Measurements from ENCODE around the gene RAMP1. TPM values are rescaled to one million over a fixed set of nuclear protein-coding genes. Genes with fewer than 3 reads are reported as not detected.
A peak's percentile ranks its signal among the peaks of the same experiment; 100 is the strongest.

RAMP1 gene
- total RNA-seq, 1 donor from 2014 or later: 151 TPM

DNA sequence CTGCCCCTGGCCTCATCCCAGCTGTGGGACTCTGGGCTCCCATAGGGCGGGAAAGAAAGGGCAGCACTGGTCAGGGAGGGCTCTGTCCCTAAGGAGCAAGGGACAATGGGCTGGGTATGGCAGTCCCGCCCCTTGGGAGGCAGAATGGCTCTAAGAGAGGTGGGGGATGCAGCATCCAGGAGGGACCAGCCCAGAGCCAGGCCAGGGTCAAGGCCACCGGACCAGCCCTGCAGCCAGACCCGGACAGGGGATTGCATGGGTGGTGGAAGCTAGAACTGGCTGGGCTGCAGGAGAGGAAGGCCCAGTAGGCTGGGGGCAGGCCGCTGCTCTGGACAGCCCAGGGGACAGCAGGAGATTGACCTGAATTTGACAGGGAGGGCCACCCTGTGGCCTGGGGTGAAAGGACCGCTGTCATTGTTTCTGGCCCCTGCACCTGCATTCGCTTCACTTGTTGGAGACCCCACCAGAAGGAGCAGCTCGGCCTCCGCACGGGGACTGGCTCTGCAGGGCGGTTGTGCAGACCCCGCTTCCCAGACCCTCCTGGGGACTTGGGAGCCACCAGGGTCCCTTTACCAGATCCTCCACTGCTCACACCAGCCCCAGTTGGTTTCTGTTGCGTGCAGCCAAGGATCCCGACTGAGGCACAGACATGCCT is 14.6 kb downstream of the RAMP1 start:
- DNase-seq (no peak), ATAC-seq (no peak)
- intact Hi-C loops (cut with micrococcal nuclease): no loop called here

DNA sequence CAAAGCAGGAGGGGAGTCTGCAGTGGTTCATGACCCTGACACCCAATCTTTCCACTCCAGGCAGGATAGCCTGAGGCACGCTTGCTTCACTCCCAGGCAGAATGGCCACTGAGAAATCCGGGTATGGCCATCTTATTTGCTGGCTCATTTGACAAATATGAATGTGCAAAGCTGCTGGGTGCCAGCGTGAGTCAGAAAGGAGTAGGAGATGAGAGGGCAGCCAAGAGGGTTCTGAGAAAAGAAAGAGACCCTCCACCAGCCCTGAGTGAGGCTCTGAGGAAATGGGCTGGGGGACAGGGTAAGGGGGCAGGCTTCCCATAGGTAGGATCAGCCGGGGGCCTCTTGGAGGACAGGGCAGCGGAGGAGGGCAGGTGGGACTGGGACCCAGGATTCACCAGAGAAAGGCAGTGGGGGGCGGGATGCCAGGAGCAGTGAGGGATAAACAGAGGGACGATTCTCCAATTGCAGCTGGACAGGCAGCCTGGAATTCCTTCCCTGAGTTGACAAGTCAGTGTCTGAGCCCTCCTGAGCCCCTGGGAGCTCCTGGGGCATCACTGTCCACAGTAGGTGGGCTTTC is 15.2 kb downstream of the RAMP1 start:
- ATAC-seq (no peak), DNase-seq (no peak)
- intact Hi-C loops (cut with micrococcal nuclease): no loop called here

DNA sequence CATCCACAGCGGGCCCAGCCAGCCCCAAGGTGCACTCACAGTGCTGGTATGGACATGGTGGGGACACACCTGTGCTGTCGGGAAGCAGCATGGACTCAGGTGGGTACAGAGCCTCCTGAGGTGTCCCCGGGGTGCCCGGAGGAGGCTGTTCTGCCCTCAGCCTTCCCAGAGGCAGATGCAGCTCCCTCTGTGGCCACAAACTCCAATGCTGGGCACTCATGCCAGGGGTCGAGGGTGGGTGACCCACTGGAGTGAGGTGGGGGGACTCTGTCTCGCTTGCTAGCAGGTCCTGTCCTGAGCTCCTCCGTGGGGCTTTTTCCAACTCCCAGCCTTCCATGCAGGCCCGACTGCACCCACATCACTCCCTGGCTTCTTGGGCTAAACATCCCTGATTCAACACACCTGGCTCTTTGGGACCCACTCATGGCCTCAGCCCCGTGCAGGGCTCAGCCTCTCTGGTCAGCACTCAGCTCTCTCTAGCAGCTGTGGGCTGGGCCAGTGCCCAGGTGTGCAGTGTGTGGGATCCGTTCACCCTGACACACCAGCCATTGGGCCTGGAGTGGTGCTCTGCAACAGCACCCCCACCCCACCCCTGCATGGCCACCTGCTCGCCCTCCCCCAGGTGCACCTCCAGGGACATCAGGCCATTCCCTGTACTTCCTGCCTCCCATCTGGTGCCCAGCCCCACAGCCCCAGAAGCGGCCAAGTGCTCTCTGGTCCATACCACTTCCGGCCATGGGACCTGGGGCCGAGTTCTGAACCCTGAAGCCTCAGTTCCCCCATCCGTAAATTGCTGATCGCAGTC is 16.0 kb downstream of the RAMP1 start:
- DNase-seq: no peak
- intact Hi-C loops (cut with micrococcal nuclease): no loop called here
- ATAC-seq: no peak

DNA sequence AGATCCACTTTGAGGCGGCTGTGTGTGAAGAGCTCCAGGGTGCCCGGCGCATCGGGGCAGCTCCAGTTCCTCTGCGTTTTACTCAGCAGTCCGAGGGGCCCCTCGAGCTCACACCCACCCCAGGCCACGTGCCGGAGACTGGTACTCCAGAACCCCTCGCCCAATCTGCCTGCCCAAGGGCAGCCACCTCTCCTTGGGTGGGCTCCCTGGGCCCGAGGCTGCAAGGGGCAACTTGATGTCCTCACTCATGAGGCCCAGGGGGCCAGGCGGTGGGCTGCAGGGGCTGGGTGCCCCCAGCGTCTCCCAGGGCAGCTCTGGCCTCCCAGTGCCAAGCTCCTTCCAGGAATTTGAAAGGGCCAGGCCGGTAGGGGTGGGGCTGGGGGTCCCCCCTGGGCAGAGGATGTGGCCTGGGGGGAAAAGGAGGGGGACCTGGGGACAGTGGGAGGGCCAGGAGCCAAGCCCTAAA is 16.7 kb downstream of the RAMP1 start:
- no peak for ATAC-seq
- no peak for DNase-seq
- intact Hi-C loops (cut with micrococcal nuclease): no loop called here

DNA sequence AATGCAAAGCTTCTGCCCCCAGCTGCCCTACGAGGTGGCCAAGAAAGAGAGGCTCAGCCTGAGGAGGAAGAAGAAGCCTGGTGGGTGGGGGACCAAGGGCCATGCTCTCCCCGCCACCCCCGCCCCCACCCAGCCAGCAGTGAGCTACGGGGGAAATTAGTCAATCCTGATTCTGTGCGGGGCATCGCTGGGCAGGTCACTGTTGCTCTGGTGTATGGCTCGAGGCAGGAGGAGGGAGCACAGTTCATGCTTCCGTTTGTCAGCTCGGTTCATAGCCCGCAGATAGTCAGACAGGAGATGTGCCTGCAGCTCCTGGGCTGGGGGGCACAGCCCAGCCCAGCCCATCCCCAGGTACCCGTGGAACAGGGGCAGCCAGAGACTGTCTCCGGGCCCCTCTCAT is 17.1 kb downstream of the RAMP1 start:
- DNase-seq: no peak
- ATAC-seq: no peak
- intact Hi-C loops (cut with micrococcal nuclease): no loop called here

DNA sequence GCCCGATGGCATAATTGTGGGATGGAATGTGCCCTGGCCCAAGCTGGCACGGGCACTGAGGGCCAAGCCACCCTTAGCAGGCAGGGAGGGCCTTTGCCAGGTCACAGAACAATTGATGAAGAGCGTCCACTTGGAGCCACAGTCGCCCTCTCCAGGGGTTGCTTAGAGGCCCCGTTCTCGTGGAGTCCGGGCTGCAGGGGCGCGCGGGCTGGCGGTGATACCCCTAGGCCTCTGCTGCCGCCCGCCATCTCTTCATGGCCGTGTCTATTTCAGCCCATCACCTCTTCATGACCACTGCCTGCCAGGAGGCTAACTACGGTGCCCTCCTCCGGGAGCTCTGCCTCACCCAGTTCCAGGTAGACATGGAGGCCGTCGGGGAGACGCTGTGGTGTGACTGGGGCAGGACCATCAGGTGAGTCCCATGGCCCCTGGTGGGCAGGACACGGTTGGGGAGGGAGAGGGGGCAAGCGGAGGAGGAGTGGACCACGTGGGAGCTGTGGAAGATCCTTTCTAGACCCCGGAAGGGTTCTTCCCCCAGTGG is 17.6 kb downstream of the RAMP1 start:
- ATAC-seq: peak; percentile 48
- no peak for DNase-seq
- intact Hi-C loops (cut with micrococcal nuclease): no loop called here

DNA sequence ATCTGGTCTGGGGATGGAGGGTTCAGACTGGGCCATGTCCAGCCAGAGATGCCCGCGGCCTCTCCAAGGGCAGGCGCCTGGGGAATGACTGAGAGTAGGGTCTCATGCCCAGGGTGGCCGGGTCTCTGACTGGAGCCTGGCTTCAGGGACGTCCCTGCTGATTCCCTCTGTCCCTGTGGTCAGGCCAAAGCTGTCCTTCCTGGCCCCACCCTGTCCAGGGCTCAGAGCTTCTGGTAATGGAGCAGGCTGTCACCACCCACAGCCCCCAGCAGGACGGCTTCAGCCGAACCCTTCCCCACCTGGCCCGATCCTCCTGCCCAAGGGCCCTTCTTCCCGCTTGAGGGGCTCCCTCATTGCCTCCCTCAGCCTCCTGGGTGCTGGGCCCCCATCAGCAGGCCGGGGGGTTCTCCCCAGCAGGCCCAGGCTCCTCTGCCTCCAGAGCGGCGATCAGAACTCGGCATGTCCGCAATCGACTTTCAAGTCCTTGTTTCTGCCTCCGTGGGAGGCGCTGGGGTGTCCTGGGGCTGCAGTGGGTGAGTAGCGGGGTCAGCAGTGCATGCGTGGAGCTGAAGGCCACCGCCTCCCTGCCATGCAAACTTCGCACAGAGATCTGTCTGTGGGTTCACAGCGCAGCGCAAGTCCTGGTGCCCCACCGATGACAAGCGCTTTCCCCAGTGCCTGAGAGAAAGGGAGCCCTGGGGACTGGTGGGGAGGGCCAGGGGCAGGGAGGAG is 18.3 kb downstream of the RAMP1 start:
- DNase-seq (no peak), ATAC-seq (no peak)
- intact Hi-C loops (cut with micrococcal nuclease): no loop called here

DNA sequence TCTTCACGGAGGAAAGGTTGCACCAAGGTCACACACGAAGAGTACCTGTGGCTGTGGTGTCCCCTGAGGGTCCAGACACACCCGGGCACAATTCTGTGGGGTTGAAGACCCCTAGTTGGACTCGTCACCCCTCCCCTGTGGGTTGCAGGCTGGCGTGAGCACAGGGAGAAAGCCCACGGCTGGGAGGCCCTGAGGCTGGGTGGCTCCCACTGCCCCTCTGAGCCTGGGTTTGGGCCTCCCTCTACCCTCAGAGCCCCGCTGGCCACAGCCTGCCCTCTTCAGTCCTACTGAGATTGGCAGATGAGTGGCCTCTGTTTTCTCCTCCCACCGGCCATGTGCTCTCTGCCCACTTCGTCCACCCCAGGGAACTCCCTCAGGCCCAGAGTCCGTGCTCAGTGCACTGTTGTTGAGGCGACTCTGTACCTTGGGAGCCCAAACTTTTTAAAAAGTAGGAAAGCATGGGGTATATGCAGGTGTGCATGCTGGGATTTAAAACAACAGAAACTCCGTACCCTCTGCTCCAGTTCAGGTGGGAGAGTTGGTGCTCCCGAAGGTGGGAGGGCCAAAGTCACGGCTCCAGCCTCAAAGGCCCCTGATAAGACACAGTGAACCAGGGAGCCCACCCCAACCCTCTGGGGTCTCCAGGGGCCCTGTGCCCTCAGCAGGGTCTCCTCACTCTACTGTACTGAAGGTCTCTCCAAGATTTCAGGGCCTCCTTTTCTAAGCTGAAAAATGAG is 19.1 kb downstream of the RAMP1 start:
- intact Hi-C loops (cut with micrococcal nuclease): no loop called here
- ATAC-seq (peak; percentile 12), DNase-seq (no peak)

DNA sequence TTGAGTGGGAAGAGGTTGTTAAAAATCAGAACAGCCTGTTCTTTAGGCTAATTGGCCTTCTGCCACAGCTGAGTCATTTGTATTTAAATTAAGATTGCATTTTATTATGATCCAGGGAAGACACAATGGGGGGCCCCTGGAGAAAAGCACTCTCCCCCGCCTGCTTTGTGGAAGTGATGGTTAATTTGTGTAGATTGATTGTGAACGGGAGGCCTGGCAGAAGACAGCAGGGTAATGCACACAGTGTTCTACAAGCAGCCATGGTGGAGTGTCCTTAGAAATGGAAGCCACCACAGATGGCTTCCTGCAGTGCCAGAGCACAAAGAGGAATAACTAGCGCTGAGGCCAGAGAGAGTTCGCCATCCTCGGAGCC is 19.6 kb downstream of the RAMP1 start:
- no peak for ATAC-seq
- intact Hi-C loops (cut with micrococcal nuclease): no loop called here
- DNase-seq: no peak

DNA sequence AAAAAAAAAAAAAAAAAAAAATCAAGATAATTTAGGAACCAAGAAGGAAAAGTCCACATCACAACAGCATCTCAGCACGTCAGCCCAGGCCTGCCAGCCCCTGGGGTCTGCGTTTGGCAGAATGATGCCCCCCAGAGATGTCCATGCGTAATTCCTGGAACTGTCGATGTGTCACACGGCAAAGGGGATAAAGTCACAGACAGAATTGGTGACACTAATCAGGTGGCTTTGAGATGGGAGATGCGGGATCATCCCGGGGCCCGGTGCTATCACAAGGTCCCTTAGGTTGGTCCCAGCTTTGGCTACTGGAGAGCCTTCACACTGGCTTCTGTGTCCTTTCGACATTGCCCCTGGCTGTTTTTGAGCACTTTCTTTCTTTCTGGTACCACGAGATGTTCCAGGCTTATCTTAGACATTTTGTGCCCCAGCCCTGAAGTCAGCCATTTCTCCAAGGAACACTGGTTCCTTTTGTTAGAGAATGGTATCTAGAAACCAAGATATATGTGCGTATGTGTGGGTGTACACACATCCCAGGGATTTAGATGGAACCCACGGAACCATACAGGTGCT is 20.7 kb downstream of the RAMP1 start:
- no peak for ATAC-seq
- intact Hi-C loops (cut with micrococcal nuclease): no loop called here

DNA sequence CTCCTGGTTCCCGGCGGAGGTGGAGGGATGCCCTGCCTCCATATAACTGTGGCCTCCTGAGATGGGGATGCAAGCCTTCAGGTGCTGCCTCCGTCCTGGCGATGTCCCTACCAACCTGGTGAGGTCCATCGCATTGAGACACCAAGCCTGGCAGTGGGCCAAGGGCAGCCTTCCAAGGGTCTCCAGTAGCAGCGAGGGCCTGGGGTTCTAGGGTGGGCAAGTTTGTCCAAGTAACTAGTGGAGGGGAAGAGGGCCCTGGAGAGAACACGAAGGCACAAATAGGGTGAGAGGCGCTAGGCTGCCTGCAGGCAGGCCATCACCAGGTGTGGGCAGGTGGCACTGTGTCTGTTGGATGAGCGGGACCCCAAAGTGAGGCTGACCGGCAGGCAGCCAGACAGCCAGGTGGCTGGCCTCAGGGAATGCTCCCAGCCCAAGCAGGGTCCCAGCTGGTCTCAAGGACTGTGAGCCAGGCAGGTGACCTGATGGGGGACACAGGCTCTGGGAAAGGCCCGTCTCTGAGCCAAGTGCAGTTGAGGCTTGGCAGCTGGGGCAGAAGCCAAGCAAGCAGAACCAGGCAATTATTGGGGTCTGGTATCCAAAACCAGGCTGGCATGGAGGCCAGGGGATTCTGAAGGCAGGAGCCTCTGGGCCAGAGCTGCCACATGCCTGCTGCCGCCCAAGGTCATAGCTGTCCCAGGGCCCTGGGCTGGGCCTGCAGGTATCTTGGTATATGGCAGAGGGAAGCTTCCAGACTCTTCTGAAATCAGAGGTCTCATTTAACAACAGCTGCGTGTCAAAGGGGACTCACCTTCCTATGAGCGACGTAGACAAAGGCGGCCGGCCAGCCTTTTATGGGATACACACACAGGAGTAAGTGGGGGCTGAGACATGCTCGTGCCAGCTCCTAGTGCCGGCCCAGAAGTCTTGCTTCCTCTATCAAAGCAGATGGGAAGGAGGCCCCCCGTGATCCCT is 23.4 kb downstream of the RAMP1 start:
- intact Hi-C loops (cut with micrococcal nuclease): no loop called here
- DNase-seq (peak; percentile 55), ATAC-seq (no peak)

More for the DNA sequence above, 20.7 kb downstream of the RAMP1 start:
- DNase-seq: no peak

DNA sequence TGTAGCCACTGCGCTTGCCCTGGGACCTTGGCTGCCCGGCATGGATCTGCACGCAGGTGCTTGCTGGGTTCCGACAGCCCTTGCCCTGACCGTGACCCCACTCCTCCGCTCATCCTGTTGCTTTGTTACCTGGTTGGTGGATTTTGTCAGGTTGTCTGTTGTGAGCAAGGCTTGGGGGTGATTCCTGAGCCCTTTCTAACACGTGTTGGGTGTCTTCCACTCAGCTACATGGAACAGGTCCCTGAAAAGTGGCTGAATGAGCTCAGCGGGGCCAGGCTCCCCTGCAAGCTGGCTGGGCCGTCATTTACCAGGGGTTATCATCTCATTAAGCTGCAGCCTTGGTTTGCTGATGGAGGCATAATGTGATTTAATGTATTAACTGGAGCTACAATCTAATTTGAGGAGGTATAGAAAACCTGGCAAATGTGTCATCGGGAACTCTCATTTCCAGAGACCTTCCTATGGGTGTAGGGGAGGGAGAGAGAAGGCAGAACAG is 24.6 kb downstream of the RAMP1 start:
- ATAC-seq: no peak
- intact Hi-C loops (cut with micrococcal nuclease): no loop called here
- DNase-seq: peak; percentile 18

DNA sequence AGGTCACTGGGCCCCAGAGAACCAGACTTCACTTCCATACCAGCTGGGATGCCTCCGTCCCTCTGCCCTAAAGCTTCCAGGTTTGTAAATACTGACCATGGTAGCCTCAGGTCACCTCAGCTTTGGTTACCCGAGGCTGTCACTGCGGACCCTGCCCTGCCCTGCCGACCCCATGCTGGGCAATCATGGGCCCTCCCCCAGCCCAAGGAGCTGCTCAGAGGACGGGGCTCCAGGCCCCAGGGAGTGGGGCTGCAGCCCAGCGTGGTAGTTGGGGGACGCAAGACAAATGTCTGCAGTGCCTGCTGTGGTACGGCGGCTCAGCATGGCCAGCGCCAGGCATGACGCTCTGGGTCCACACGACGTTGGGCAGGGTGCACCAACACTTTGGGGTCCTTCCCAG is 25.3 kb downstream of the RAMP1 start:
- peak; percentile 25 for DNase-seq
- no peak for ATAC-seq
- intact Hi-C loops (cut with micrococcal nuclease): no loop called here

DNA sequence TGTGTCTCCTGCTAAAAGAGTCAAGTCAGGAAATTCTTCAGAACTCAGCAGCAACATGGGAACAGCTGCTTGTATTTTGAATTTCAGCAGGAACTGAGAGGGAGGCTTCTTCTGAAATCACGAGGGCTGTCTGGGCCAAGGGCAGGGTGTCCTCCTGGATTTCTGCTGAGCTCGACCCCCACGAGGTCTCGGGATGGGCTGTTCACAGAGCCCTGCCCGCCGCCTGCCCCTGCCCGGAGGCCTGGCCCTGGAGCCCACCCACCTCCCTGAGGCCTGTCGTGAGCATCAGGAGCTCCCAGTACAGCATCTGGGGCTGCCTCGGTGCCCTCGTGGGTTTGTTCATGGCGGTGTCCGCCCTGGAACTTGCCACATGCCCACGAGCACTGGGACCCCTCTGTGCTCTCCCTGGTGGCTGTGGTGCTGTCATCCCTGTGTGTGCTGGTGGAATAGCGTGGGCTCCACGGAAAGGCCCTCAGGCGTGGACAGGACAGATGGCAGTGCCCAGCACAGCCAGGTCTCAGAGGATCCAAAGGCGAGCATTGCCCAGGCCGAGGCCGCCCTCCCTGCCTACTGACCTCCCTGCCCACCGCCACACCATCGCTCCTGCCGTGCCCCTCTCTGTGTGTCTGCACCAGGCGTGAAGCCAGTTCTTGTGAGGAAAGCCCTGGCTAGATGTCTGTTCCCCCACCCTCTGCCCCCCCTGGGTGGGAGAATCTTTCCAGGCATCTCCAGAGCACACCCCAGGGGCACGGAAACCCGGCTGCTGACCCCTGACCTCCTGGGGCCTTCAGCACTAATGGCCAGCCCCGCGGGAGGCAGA is 25.9 kb downstream of the RAMP1 start:
- DNase-seq: peak; percentile 41
- intact Hi-C loops (cut with micrococcal nuclease): no loop called here
- peak; percentile 1 for ATAC-seq

DNA sequence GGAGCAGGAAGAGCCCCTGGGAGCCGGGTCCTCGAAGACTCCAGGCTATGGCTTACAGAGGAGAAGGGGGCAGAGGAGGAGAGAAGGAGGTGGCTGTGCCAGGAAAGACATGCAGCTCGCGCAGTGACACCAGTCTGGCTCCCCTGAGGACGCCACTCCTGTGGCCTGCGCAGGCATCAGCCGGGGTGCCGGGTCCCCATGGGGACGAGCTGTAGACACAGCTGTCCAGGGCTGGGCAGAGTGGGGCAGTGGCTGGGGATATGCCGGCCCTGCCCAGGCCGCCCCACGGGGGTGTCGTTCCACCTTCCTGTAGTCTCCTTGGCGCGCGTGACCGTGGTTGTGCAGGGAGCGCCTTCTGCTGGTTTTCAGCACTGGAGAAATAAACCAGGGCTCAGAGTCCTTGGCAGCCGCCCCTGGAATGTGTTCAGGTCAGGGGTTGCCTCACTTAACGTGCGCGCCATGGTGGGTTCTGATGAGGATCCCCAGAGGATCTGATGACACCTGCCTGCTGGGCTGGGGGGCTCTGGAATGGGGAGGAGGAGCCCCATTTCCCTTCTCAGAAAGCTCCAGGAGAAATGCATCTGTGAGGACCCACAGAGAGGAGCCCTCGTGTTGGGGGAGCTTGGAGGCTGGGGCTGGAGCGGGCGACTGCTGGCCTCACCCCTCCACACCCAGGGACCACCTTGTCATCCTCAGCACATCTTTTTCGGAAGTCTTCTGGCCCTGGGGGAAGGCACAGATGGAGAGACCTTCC is 26.7 kb downstream of the RAMP1 start:
- intact Hi-C loops (cut with micrococcal nuclease): no loop called here
- ATAC-seq (peak; percentile 73), DNase-seq (peak; percentile 87)
